Measurements from ENCODE around the gene RBL2. TPM values are rescaled to one million over a fixed set of nuclear protein-coding genes. Genes with fewer than 3 reads are reported as not detected.

Gene RBL2
- total RNA-seq, 6 donors from 2014 or later: 69.2 to 164 (median 84.9) TPM

GRCh38 chr16:53518550-53519416, 84.5 kb downstream of the RBL2 start:
- DNase-seq: peak in 1 of 2 donors; percentile 73
- peak overlapping the region; percentile 79 to 94 (median 84) for H3K27ac ChIP-seq
- no peaks in the 10 kb centered on the region for H3K36me3 ChIP-seq
- 42 to 43% methylated on average over 19 of the region's 19 CpGs for WGBS, 2 donors
- ATAC-seq (ENCODE audit: low FRiP score in 2 of 2): peak; percentile 63 to 78
- peak; percentile 87 to 99 (median 97) for TF ChIP-seq EP300 (IDR thresholded peaks at IDR 0.05)
- no peak for TF ChIP-seq CTCF (IDR thresholded peaks at IDR 0.05)
- TF ChIP-seq POLR2AphosphoS5 (IDR thresholded peaks at IDR 0.05): peak; percentile 95 to 98
- TF ChIP-seq POLR2A (IDR thresholded peaks at IDR 0.05): peak in 3 of 4 donors; percentile 12 to 35 (median 25)
- H3K27me3 ChIP-seq: no peaks in the 10 kb centered on the region
- peak overlapping the region in 1 of 4 donors; percentile 11 for H3K4me3 ChIP-seq
- no peaks in the 10 kb centered on the region for H3K9me3 ChIP-seq
- H3K4me1 ChIP-seq: peaks cover 24 to 33% (median 28%) of the 10 kb centered on the region in 4 donors

GRCh38 chr16:53519417-53520091, 85.3 kb downstream of the RBL2 start:
- Histone ChIP-seq H3K27ac (peak overlapping the region; percentile 79 to 94 (median 84)), H3K9me3 (no peaks in the 10 kb centered on the region), H3K4me1 (peaks cover 24 to 33% (median 28%) of the 10 kb centered on the region in 4 donors), H3K4me3 (peak overlapping the region in 1 of 4 donors; percentile 11), H3K27me3 (no peaks in the 10 kb centered on the region), H3K36me3 (no peaks in the 10 kb centered on the region)
- DNase-seq (no peak), ATAC-seq (ENCODE audit: low FRiP score in 2 of 2) (no peak)
- TF ChIP-seq EP300 (IDR thresholded peaks at IDR 0.05) (no peak), POLR2A (IDR thresholded peaks at IDR 0.05) (no peak), CTCF (IDR thresholded peaks at IDR 0.05) (no peak), POLR2AphosphoS5 (IDR thresholded peaks at IDR 0.05) (no peak)
- WGBS, 2 donors: 72 to 77% methylated on average over 8 of the region's 8 CpGs

GRCh38 chr16:53523126-53523804, 89.0 kb downstream of the RBL2 start:
- Histone ChIP-seq H3K36me3 (no peaks in the 10 kb centered on the region), H3K4me3 (no peak overlapping the region), H3K4me1 (peaks cover 7 to 17% (median 11%) of the 10 kb centered on the region in 4 donors), H3K27me3 (no peaks in the 10 kb centered on the region), H3K27ac (no peak overlapping the region), H3K9me3 (no peaks in the 10 kb centered on the region)
- ATAC-seq (ENCODE audit: low FRiP score in 2 of 2): no peak
- no peak for TF ChIP-seq POLR2A (IDR thresholded peaks at IDR 0.05)
- TF ChIP-seq EP300 (IDR thresholded peaks at IDR 0.05): no peak
- TF ChIP-seq CTCF (IDR thresholded peaks at IDR 0.05): no peak
- TF ChIP-seq POLR2AphosphoS5 (IDR thresholded peaks at IDR 0.05): no peak
- DNase-seq: no peak
- WGBS, 2 donors: 95 to 96% methylated on average over 21 of the region's 21 CpGs

- 94 to 95% methylated on average over 8 to 15 of the region's 15 CpGs for WGBS, 2 donors
- H3K27ac ChIP-seq: no peak overlapping the region
- TF ChIP-seq POLR2AphosphoS5 (IDR thresholded peaks at IDR 0.05): no peak
- TF ChIP-seq EP300 (IDR thresholded peaks at IDR 0.05): no peak
- no peak for TF ChIP-seq CTCF (IDR thresholded peaks at IDR 0.05)
- TF ChIP-seq POLR2A (IDR thresholded peaks at IDR 0.05): no peak
- ATAC-seq (ENCODE audit: low FRiP score in 2 of 2) (no peak), DNase-seq (peak in 1 of 2 donors; percentile 56)
- no peaks in the 10 kb centered on the region for H3K27me3 ChIP-seq
- no peak overlapping the region for H3K4me3 ChIP-seq
- H3K9me3 ChIP-seq: no peaks in the 10 kb centered on the region
- H3K36me3 ChIP-seq: no peaks in the 10 kb centered on the region
- H3K4me1 ChIP-seq: peaks cover 6 to 10% (median 8%) of the 10 kb centered on the region in 4 donors
Measured at GRCh38 chr16:53523971-53524548, 89.8 kb downstream of the RBL2 start.

Data from upper lobe of left lung (tissue), 6 donors.